GM12878 (cell line): Measurements from ENCODE around the gene ANKRD44. TPM values are rescaled to one million over a fixed set of nuclear protein-coding genes. Genes with fewer than 3 reads are reported as not detected.

Source experiments
- ATAC-seq: fragments of 200-7000 bp; cut with Tn5 transposase; 3 replicates; pipeline ENCODE4 v1.9.1; 2020; ENCODE audit warnings: mild to moderate bottlenecking, moderate library complexity
- BruUV-seq: library from RNA; stranded (reverse); fragments of 400-500 nt; replicated peaks from 2 replicates; lab custom pipeline; 2021; lab: Mats Ljungman, UMichigan
- CTCF ChIA-PET: fragments of 300-600 bp; sonication (Branson Sonifier 250); formaldehyde crosslinking; extraction: SDS; loops from one replicate; lab custom pipeline; 2021; ENCODE audit warnings: inconsistent platforms; lab: Yijun Ruan, JAX
- POLR2A ChIA-PET: fragments of 350-600 bp; formaldehyde crosslinking; extraction: SDS; loops from one replicate; lab custom pipeline; 2021; ENCODE audit warnings: inconsistent platforms; lab: Charles Lee
- RAD21 ChIA-PET: fragments of 300-600 bp; sonication (Branson Sonifier 250); formaldehyde crosslinking; loops from one replicate; lab custom pipeline; 2023; ENCODE audit warnings: antibody characterized with exemption; ENCODE audit not compliant: unreplicated experiment; lab: Charles Lee
- SMC1A ChIA-PET: fragments of 300-600 bp; sonication (Branson Sonifier 250); formaldehyde crosslinking; loops from one replicate; lab custom pipeline; 2023; ENCODE audit not compliant: unreplicated experiment, uncharacterized antibody; lab: Charles Lee
- DNase-seq: peaks from one replicate; pipeline ENCODE4 v3.0.0-alpha.2; 2011; ENCODE audit warnings: low read depth, low spot score
- FAIRE-seq: peaks from 3 replicates; lab custom pipeline; 2011; peaks lifted over from hg19 to GRCh38; lab: Jason Lieb, UNC
- H2AFZ ChIP-seq: 2 replicates; pipeline ENCODE4 v1.6.0; 2011; ENCODE audit warnings: low read depth, low read length, control low read depth; ENCODE audit not compliant: control insufficient read depth
- H3K27ac ChIP-seq: 2 replicates; pipeline ENCODE4 v1.5.1; 2011; ENCODE audit warnings: control low read depth; ENCODE audit not compliant: control insufficient read depth, insufficient read depth
- H3K27me3 ChIP-seq, 2 experiments: replicated peaks in 1 of 2; 2 replicates each; pipeline versions ENCODE4 v1.6.0 to v1.6.1; 2011; ENCODE audit warnings: low read length in 1 of 2; ENCODE audit not compliant: control insufficient read depth in 2 of 2, insufficient read depth in 2 of 2
- H3K36me3 ChIP-seq, 2 experiments: 2 replicates each; pipeline ENCODE4 v1.5.1; 2011; ENCODE audit warnings: low read length in 1 of 2; ENCODE audit not compliant: control insufficient read depth in 2 of 2, insufficient read depth in 2 of 2
- H3K4me1 ChIP-seq: 2 replicates; pipeline ENCODE4 v1.6.1; 2011; ENCODE audit warnings: mild to moderate bottlenecking, low read length, moderate library complexity, mixed read lengths; ENCODE audit not compliant: control insufficient read depth, insufficient read depth
- H3K4me2 ChIP-seq: 2 replicates; pipeline ENCODE4 v1.6.0; 2011; ENCODE audit warnings: control low read depth; ENCODE audit not compliant: control insufficient read depth, insufficient read depth
- H3K4me3 ChIP-seq: fragments of 200-600 bp; sonication (generic); 2 replicates; pipeline ENCODE4 v1.5.1; 2016
- H3K79me2 ChIP-seq: 2 replicates; pipeline ENCODE4 v1.6.0; 2011; ENCODE audit warnings: low read length; ENCODE audit not compliant: control insufficient read depth, insufficient read depth
- H3K9ac ChIP-seq: 2 replicates; pipeline ENCODE4 v1.8.0; 2011; ENCODE audit warnings: low read length, control low read depth, mixed read lengths; ENCODE audit not compliant: control insufficient read depth, insufficient read depth
- H3K9me3 ChIP-seq: replicated peaks from 3 replicates; pipeline ENCODE4 v1.5.1; 2011; ENCODE audit warnings: mild to moderate bottlenecking, low read length; ENCODE audit not compliant: control insufficient read depth, insufficient read depth
- H4K20me1 ChIP-seq: 2 replicates; pipeline ENCODE4 v1.6.0; 2011; ENCODE audit not compliant: control insufficient read depth, insufficient read depth
- CBX3 ChIP-seq: fragments of 200-600 bp; sonication (generic); IDR thresholded peaks from 2 replicates; pipeline ENCODE4 v1.6.1; 2016; ENCODE audit warnings: low read depth, borderline replicate concordance
- JUND ChIP-seq: IDR thresholded peaks from 2 replicates; pipeline ENCODE4 v1.6.1; 2012; ENCODE audit warnings: low read depth, mild to moderate bottlenecking, low read length, improper control_type of control experiment, moderate library complexity
- PKNOX1 ChIP-seq: fragments of 450-650 bp; IDR thresholded peaks from 2 replicates; pipeline ENCODE4 v1.6.1; 2016; ENCODE audit warnings: mild to moderate bottlenecking
- POLR2A ChIP-seq: IDR thresholded peaks from 2 replicates; pipeline ENCODE4 v1.6.1; 2011; ENCODE audit warnings: low read depth, mild to moderate bottlenecking, low read length
- SIX5 ChIP-seq: IDR thresholded peaks from 2 replicates; pipeline ENCODE4 v1.6.1; 2011; ENCODE audit warnings: mild to moderate bottlenecking, low read depth, low read length, moderate library complexity; ENCODE audit not compliant: severe bottlenecking
- TCF3 ChIP-seq: IDR thresholded peaks from 2 replicates; pipeline ENCODE4 v1.6.1; 2012; ENCODE audit warnings: low read depth, mild to moderate bottlenecking, low read length, borderline replicate concordance; ENCODE audit not compliant: insufficient read depth
- in situ Hi-C: fragments of 300-500 bp; cut with MboI; formaldehyde crosslinking; loops from 9 replicates; pipeline ENCODE4 v1.14.3; 2018; ENCODE audit warnings: mixed read lengths
- intact Hi-C: fragments of 100-400 bp; cut with micrococcal nuclease; formaldehyde crosslinking; loops from one replicate; pipeline ENCODE4 v1.14.2; 2022; ENCODE audit not compliant: unreplicated experiment
- polyA plus RNA-seq, 11 experiments: library from polyadenylated mRNA; depleted of rRNA in 4 of 11; unstranded in 6 of 11; stranded (reverse) in 5 of 11; fragments of >200 nt; fragmentation: Nextera tagmentation in 4 of 11; fragmentation: Illumina TruSeq in 1 of 11; extraction: Ambion mirVana in 4 of 11; extraction: Trizol in 1 of 11; gene quantifications; 1 replicate in 1 of 11; 2 replicates in 10 of 11; pipeline versions ENCODE4 v1.2.1 to v1.2.3, GENCODE V29; 2011 to 2016; ENCODE audit warnings: inconsistent platforms in 2 of 11, missing spikeins in 2 of 11, low read depth in 1 of 11
- total RNA-seq, 4 experiments: library from RNA; depleted of rRNA in 3 of 4; stranded (reverse); fragments of >200 nt in 3 of 4; fragmentation: Illumina TruSeq in 1 of 4; extraction: Trizol in 1 of 4; gene quantifications; 2 replicates each; pipeline versions ENCODE4 v1.2.1 to v1.2.3, GENCODE V29; 2013 to 2021

ANKRD44 gene
- total and polyA plus RNA-seq, 10 of the 15 experiments (the other 5 are each of a cell fraction or from before 2014, with no cell fraction given), result 19.1 to 99.1 (median 59.6) TPM

GRCh38 chr2:197284956-197285355, 25.6 kb downstream of the ANKRD44 start:
- Histone ChIP-seq H3K4me3 (no peak overlapping the region), H3K4me1 (peaks cover 24% of the 10 kb centered on the region), H3K27me3 (no peaks in the 10 kb centered on the region), H3K79me2 (peaks cover 94% of the 10 kb centered on the region), H4K20me1 (no peaks in the 10 kb centered on the region), H2AFZ (no peak overlapping the region), H3K27ac (no peak overlapping the region), H3K9me3 (peaks cover 3% of the 10 kb centered on the region; the same call in 2 of the 3 replicates), H3K9ac (no peak overlapping the region), H3K36me3 (no peaks in the 10 kb centered on the region; a peak in 1 of 4 replicates), H3K4me2 (no peak overlapping the region)
- ATAC-seq (no peak), FAIRE-seq (no peak), DNase-seq (no peak)
- in situ Hi-C loops (no loop called here), intact Hi-C loops (no loop called here)
- ChIA-PET CTCF (interaction anchor here (0.8 to 1.0 kb wide), 2 partner anchors 26 to 44 kb away, joined by 3 to 4 read pairs; no protein-coding TSS in a partner anchor), SMC1A (interaction anchor here (0.6 to 5.0 kb wide), 8 partner anchors 11 to 94 kb away, joined by 3 to 37 read pairs (median 4); no protein-coding TSS in a partner anchor), POLR2A (interaction anchor here (0.9 to 1.7 kb wide), 7 partner anchors 9 to 74 kb away, joined by 3 to 5 read pairs (median 4); no protein-coding TSS in a partner anchor), RAD21 (interaction anchor here (1.1 to 2.1 kb wide), 6 partner anchors 10 to 28 kb away, joined by 3 to 7 read pairs (median 4); no protein-coding TSS in a partner anchor)
- BruUV-seq, result no TSS peak
- TF ChIP-seq PKNOX1 (no peak), CBX3 (no peak), POLR2A (no peak), JUND (no peak), SIX5 (no peak), TCF3 (no peak)
